Stimulated activated CD8-positive, alpha-beta memory T cell treated with anti-CD3 and anti-CD28 coated beads, Interleukin-12 subunit alpha, Interleukin-12 subunit beta, amount 100 ng/mL, for 24 hours (primary cell): ENCODE measurements around the gene TRMU.

Source experiments
- DNase-seq: peaks from one replicate; pipeline ENCODE4 v3.0.0-alpha.2; 2020; ENCODE audit errors: extremely low read depth

Gene TRMU

GRCh38 chr22:46369716-46370583, 34.4 kb downstream of the TRMU start:
- no peak for DNase-seq

GRCh38 chr22:46370584-46371291, 35.2 kb downstream of the TRMU start:
- no peak for DNase-seq

GRCh38 chr22:46371623-46372226, 36.2 kb downstream of the TRMU start:
- DNase-seq: no peak

GRCh38 chr22:46372686-46373085, 37.2 kb downstream of the TRMU start:
- DNase-seq: no peak

- DNase-seq: no peak
Measured at GRCh38 chr22:46373159-46373558, 37.6 kb downstream of the TRMU start.

- DNase-seq: peak; percentile 7
Measured at GRCh38 chr22:46373921-46374662, 38.6 kb downstream of the TRMU start.

GRCh38 chr22:46374663-46375474, 39.4 kb downstream of the TRMU start:
- DNase-seq: no peak

GRCh38 chr22:46376111-46376510, 40.6 kb downstream of the TRMU start:
- DNase-seq: no peak

- no peak for DNase-seq
Measured at GRCh38 chr22:46376908-46377524, 41.5 kb downstream of the TRMU start.

GRCh38 chr22:46377525-46378425, 42.3 kb downstream of the TRMU start:
- DNase-seq: no peak

GRCh38 chr22:46378426-46379065, 43.0 kb downstream of the TRMU start:
- DNase-seq: no peak

GRCh38 chr22:46379066-46379930, 43.8 kb downstream of the TRMU start:
- DNase-seq: no peak

- DNase-seq: no peak
Measured at GRCh38 chr22:46380069-46380468, 44.6 kb downstream of the TRMU start.

- no peak for DNase-seq
Measured at GRCh38 chr22:46380581-46380980, 45.1 kb downstream of the TRMU start.

- no peak for DNase-seq
Measured at GRCh38 chr22:46381142-46381541, 45.6 kb downstream of the TRMU start.

- no peak for DNase-seq
Measured at GRCh38 chr22:46381731-46382130, 46.2 kb downstream of the TRMU start.

- no peak for DNase-seq
Measured at GRCh38 chr22:46382524-46382923, 47.0 kb downstream of the TRMU start.

- no peak for DNase-seq
Measured at GRCh38 chr22:46386312-46386711, 50.8 kb downstream of the TRMU start.
